Stimulated activated CD4-positive, alpha-beta T cell treated with anti-CD3 and anti-CD28 coated beads, Interleukin-4, amount 100 ng/mL, for 4 hours (primary cell): ENCODE data around the gene MYL9.

Experiments
- DNase-seq, 2 experiments: peaks; one replicate each; pipeline ENCODE4 v3.0.0-alpha.2; 2020

Gene MYL9

GRCh38 chr20:36526521-36527011 is 14.8 kb upstream of the MYL9 start:
- DNase-seq: no peak

GRCh38 chr20:36527331-36528125 is 13.8 kb upstream of the MYL9 start:
- no peak for DNase-seq

DNA sequence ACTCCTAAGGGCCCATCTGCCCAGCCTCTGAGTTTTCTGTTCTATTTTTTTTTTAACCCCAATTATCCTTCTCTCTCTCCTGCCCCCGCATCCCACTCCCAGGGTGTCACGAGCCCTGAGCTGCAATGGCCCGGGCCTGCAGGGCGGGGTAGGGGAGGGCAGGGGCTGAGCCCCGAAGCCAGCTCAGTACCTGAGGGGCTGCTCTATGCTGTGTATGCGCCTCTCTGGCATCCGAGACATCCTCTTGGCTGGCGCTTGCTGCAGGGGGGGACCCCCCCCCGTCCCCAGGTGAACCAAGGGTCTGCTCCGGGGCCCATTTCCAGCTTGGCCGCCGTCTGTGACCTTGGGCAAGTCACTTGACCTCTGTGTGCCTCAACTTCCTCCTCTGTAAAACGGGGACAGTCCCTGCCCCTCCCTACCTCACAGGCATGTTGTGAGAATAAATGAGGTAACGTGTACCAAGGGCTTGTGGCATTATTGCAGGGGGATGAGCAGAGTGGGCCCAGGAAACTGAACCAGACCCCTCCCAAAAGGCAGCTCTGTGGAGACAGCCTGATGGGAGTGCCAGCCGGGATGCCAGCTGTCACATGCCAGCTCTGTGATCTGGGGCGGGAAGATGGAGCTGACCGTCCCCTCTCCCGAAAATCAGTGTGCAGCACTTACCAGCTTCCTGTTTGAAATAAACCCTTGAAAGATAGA is 13.0 kb upstream of the MYL9 start:
- no peak for DNase-seq

DNA sequence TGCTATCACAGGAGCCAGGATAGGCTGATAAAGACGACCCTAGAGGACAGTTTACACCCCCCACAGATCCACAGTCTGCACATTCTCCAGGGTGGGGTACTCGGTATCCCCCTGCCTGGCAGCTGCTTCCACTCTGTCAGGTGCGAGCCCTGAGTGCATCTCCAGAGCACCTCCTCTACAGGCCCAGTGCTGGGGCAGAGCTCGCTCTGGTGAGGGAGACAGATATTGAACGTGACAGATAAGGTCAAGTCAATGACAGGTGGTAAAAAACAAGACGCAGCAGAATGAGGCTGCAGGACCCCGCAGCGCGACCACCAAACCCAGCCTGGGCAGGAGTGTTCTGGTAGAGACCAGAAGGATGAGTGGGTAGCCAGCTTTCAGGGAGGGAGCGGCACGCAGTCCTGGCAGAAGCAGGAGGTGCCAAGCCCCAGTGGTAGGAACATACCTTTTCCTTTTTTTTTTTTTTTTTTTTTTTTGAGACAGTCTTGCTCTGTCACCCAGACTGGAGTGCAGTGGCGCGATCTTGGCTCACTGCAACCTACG is 12.4 kb upstream of the MYL9 start:
- no peak for DNase-seq

DNA sequence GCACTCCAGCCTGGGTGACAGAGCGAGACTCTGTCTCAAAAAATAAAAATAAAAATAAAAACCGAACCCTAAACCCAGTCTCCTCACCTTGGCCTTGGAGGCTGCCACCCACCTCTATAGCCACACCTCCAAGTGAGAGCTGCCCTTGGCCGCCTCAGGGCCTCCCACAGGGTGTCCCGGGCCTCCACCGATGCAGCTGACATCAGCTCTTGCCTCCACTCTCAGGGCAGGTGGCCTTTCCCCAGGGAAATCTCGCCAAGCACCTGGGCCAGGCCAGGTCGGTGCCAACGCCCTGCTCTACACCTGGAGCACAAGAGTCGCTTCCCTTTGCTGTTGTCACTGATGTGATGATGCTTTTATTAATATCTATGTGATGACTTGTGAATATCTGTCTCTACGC is 8.9 kb upstream of the MYL9 start:
- no peak for DNase-seq

DNA sequence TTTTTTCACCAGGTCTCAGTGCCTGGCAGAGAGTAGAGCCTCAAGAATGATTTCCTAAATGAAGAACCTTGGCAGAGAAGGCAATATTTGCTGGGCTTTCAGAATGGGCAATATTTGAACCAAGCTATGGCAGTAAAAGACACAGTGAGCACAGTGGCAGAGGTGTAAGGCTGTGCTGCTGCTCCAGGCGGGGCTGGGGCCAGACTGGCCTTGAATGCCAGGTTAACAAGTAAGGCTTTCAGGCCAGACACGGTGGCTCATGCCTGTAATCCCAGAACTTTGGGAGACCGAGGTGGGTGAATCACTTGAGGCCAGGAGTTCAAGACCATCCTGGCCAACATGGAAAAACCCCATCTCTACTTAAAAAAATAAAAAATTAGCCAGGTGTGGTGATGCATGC is 8.5 kb upstream of the MYL9 start:
- DNase-seq: no peak

- DNase-seq: no peak
Observed at GRCh38 chr20:36538026-36538722, 3.1 kb upstream of the MYL9 start.

DNA sequence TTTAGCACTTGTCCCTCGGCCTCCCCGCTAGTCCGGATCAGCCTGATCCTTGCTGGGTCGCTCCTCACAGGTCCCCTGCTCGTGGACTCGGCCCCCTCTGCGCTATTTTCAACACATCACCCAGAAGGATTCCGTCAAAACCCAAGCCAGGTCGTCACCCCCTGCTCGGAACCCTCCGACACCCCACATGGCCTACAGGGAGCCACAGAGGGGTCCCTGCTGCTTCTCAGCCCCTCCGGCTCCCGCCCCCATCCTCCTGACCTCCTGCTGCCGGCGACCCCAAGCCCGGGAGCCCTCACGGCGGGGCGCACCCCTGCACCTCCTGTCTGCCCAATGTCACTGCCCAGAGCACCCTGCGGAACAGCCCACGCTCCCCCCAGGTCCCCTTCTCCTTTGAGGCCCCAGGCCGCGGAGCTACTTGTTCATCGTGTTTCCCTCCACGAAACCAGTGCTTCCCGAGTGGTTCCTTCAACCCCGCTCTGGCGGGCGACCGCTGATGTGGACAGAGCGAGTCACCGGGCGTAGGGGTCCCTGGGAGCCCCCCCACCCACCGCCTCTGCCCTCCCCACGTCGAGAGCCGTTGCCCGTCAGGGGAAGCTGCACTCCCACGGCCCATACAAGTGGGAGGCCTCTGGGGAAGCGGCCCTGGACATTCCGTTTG is 638 bp upstream of the MYL9 start:
- no peak for DNase-seq

GRCh38 chr20:36541768-36542488 is 609 bp downstream of the MYL9 start:
- no peak for DNase-seq

GRCh38 chr20:36542516-36543183 is 1.3 kb downstream of the MYL9 start:
- no peak for DNase-seq

DNA sequence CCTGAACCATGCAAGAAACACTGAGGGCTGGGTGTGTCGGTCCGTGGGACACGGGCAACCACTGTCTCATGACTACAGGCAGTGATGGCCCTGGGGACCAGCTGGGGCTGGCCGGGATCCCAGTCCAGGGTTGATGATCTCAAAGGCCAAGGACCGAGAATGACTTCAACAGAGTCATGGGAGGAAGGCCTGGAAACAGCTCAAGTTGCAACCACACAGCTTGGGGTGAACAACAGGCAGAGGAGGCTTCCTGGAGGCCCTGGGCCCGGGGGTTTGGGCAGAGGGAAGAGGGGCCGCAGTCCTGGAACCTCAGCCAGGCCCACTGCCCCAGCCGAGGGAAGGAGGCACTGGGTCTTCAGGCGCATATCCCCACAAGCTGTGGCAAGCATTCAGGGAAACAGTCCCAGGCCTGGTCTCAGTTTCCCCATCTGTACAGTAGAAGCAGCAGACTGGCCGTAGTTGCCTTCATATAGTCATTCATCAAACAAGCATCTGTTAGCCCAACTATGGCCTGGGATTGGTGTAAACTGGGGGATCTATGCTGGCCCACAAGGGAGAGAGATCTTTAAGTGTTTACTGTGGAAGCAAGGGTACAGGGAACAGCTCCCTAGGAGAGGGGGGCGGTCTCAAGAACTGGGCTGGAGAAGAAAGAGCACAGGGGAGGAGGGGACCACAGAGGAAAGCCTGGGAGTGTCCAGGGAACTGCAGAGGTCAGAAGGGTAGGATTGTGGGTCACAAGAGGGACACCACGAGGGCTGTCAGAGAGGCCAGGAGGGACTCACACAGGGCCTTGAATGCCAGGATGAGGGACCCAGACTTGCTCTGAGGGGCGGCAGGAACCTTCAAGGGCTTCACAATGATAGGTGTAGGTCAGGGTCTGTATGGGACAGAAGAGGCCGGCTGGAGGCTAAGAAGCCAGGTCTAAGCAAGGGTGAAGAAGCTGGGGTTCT is 2.1 kb downstream of the MYL9 start:
- DNase-seq: no peak

GRCh38 chr20:36544134-36545018 is 3.1 kb downstream of the MYL9 start:
- DNase-seq: no peak

DNA sequence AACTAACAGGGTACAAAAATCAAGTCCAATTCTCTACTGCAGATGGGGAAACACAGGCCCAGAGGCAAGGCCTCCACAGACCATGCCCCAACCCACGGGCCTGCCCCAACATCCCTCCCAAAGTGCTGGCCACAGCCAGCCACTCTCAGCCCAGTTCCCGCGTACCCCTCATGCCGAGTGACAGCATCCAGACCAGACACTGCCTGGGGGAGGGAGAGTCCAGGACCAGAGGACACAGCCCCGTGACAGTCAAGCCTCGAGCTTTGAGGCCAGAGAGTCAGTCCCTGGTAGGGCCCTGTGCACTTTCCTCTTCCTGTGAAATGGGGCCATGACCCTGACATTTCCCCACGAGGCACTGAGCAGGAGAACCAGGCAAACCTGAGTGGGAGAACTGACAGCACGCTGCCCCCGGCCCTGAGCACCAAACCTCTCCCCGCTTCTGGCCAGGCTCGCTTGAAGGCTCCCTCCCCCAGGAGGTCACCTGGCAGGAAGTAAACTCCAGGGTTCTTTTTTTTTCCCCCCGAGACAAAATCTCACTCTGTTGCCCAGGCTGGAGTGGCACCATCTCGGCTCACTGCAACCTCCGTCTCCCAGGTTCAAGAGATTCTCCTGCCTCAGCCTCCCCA is 4.9 kb downstream of the MYL9 start:
- no peak for DNase-seq

- DNase-seq: no peak
Observed at GRCh38 chr20:36547186-36548005, 6.1 kb downstream of the MYL9 start.

DNA sequence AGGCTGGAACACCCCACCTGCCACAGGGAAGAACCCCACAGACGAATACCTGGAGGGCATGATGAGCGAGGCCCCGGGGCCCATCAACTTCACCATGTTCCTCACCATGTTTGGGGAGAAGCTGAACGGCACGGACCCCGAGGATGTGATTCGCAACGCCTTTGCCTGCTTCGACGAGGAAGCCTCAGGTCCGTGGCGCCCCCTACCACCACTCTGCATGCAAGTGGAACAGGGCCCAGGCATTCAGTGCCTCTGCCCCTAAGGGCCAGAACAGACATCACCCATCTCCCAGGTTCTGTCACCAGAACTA is 6.6 kb downstream of the MYL9 start:
- DNase-seq: no peak

- DNase-seq: no peak
Observed at GRCh38 chr20:36548704-36549627, 7.6 kb downstream of the MYL9 start.

DNA sequence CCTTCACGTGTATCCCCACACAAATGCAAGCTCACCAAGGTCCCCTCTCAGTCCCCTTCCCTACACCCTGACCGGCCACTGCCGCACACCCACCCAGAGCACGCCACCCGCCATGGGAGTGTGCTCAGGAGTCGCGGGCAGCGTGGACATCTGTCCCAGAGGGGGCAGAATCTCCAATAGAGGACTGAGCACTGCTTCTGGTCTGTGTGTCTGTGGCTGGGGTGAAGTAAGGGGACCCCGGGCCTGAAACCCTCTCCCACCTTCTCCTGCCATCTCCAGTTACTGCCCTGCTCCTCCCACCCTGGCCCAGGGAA is 8.3 kb downstream of the MYL9 start:
- no peak for DNase-seq
